HepG2 (cell line): ENCODE results near the gene AK2. TPM values are rescaled to one million over a fixed set of nuclear protein-coding genes. Genes with fewer than 3 reads are reported as not detected.

Experiments used
- BRCA1 ChIP-seq: sonication (generic); formaldehyde crosslinking; IDR thresholded peaks from 2 replicates; pipeline ENCODE4 v1.4.0; 2020; ENCODE audit warnings: missing genetic modification reagents
- DPF2 ChIP-seq: sonication (generic); formaldehyde crosslinking; IDR thresholded peaks from 2 replicates; pipeline ENCODE4 v1.4.0; 2020; ENCODE audit warnings: mild to moderate bottlenecking, low read depth, missing genetic modification reagents, borderline replicate concordance
- HNF4A ChIP-seq: sonication (generic); formaldehyde crosslinking; IDR thresholded peaks from 2 replicates; pipeline ENCODE4 v1.4.0; 2020; ENCODE audit warnings: missing genetic modification reagents
- MATR3 ChIP-seq: sonication (generic); formaldehyde crosslinking; IDR thresholded peaks from 2 replicates; pipeline ENCODE4 v1.4.0; 2020; ENCODE audit warnings: missing genetic modification reagents
- NCOR1 ChIP-seq: fragments of 200-600 bp; sonication (generic); IDR thresholded peaks from 2 replicates; pipeline ENCODE4 v1.7.0; 2017; ENCODE audit warnings: antibody characterized with exemption, low read length, borderline replicate concordance
- NFATC3 ChIP-seq: sonication (generic); formaldehyde crosslinking; IDR thresholded peaks from 2 replicates; pipeline ENCODE4 v1.5.1; 2020; ENCODE audit warnings: mild to moderate bottlenecking, missing genetic modification reagents
- NFE2L2 ChIP-seq: fragments of 150-350 bp; IDR thresholded peaks from 2 replicates; pipeline ENCODE4 v1.6.1; 2014; ENCODE audit warnings: low read length
- PBX2 ChIP-seq: IDR thresholded peaks from 2 replicates; pipeline ENCODE4 v1.6.1; 2016; ENCODE audit warnings: control low read depth
- POLR2AphosphoS2 ChIP-seq: IDR thresholded peaks from 2 replicates; pipeline ENCODE4 v1.6.1; 2011; ENCODE audit warnings: low read depth, low read length, improper control_type of control experiment
- RFXAP ChIP-seq: sonication (generic); formaldehyde crosslinking; IDR thresholded peaks from 2 replicates; pipeline ENCODE4 v1.4.0; 2020; ENCODE audit warnings: missing genetic modification reagents, borderline replicate concordance
- TBX2 ChIP-seq: sonication (generic); formaldehyde crosslinking; IDR thresholded peaks from 2 replicates; pipeline ENCODE4 v1.5.0; 2020; ENCODE audit warnings: missing genetic modification reagents, mild to moderate bottlenecking, borderline replicate concordance
- TCF7 ChIP-seq: sonication (generic); IDR thresholded peaks from 2 replicates; pipeline ENCODE4 v1.6.1; 2016; ENCODE audit warnings: antibody characterized with exemption, low read depth
- ZNF124 ChIP-seq: sonication (generic); formaldehyde crosslinking; IDR thresholded peaks from 2 replicates; pipeline ENCODE4 v1.4.0; 2020; ENCODE audit warnings: missing genetic modification reagents
- ZNF251 ChIP-seq: sonication (generic); formaldehyde crosslinking; IDR thresholded peaks from 2 replicates; pipeline ENCODE4 v1.9.0; 2021; ENCODE audit warnings: mild to moderate bottlenecking, missing genetic modification reagents
- ZNF569 ChIP-seq: sonication (generic); formaldehyde crosslinking; IDR thresholded peaks from 2 replicates; pipeline ENCODE4 v1.5.0; 2020; ENCODE audit warnings: mild to moderate bottlenecking, missing genetic modification reagents, moderate library complexity, borderline replicate concordance
- ZNF574 ChIP-seq: sonication (generic); formaldehyde crosslinking; IDR thresholded peaks from 2 replicates; pipeline ENCODE4 v1.4.0; 2020; ENCODE audit warnings: missing genetic modification reagents
- ZNF646 ChIP-seq: sonication (generic); formaldehyde crosslinking; IDR thresholded peaks from 2 replicates; pipeline ENCODE4 v1.9.0; 2021; ENCODE audit warnings: mild to moderate bottlenecking, missing genetic modification reagents
- ZNF784 ChIP-seq: sonication (generic); formaldehyde crosslinking; IDR thresholded peaks from 2 replicates; pipeline ENCODE4 v1.5.1; 2020; ENCODE audit warnings: missing genetic modification reagents, mild to moderate bottlenecking, borderline replicate concordance
- ZZZ3 ChIP-seq: sonication (generic); formaldehyde crosslinking; IDR thresholded peaks from 2 replicates; pipeline ENCODE4 v1.4.0; 2020; ENCODE audit warnings: missing genetic modification reagents, mild to moderate bottlenecking, borderline replicate concordance
- polyA plus RNA-seq, 8 experiments: library from polyadenylated mRNA; depleted of rRNA in 3 of 8; stranded (reverse) in 7 of 8; unstranded in 1 of 8; fragments of >200 nt; fragmentation: Illumina TruSeq in 4 of 8; extraction: Trizol in 4 of 8; gene quantifications; 2 replicates each; pipeline versions ENCODE4 v1.2.1 to v1.2.3, GENCODE V29; 2011 to 2016; ENCODE audit warnings: low read depth in 4 of 8, missing spikeins in 1 of 8, mixed read lengths in 1 of 8; ENCODE audit not compliant: insufficient read depth in 1 of 8
- total RNA-seq, 5 experiments: library from RNA; depleted of rRNA; stranded (reverse); fragments of >200 nt; fragmentation: Illumina TruSeq; extraction: Trizol; gene quantifications; 2 replicates each; pipeline ENCODE4 v1.2.3, GENCODE V29; 2016; ENCODE audit warnings: low read depth in 1 of 5

AK2 gene
- total and polyA plus RNA-seq, 2 of the 13 experiments (the other 11 are each of a cell fraction or from before 2014, with no cell fraction given): 170 to 188 TPM

- TF ChIP-seq ZNF124 (CRISPR knock-in tag) (no peak), MATR3 (CRISPR knock-in tag) (no peak), BRCA1 (CRISPR knock-in tag) (no peak), ZNF784 (CRISPR knock-in tag) (no peak), ZNF569 (CRISPR knock-in tag) (no peak), ZZZ3 (CRISPR knock-in tag) (no peak), NFATC3 (no peak), TCF7 (no peak), NCOR1 (no peak), TBX2 (CRISPR knock-in tag) (0 out of 2 replicates have a peak, but pooled peaks have one; percentile 29), ZNF574 (CRISPR knock-in tag) (no peak), ZNF646 (CRISPR knock-in tag) (no peak), POLR2AphosphoS2 (no peak), ZNF251 (CRISPR knock-in tag) (no peak), RFXAP (CRISPR knock-in tag) (no peak), NFE2L2 (no peak), HNF4A (CRISPR knock-in tag) (peak; percentile 46), PBX2 (CRISPR knock-in tag) (0 out of 2 replicates have a peak, but pooled peaks have one; percentile 26), DPF2 (CRISPR knock-in tag) (no peak)
Observed at GRCh38 chr1:33041026-33041425, 4.3 kb upstream of the AK2 start (continued).
